ENCODE results near the gene CCDC184. TPM values are rescaled to one million over a fixed set of nuclear protein-coding genes. Genes with fewer than 3 reads are reported as not detected.

CCDC184 gene
- total RNA-seq, 2 experiments from 2014 or later = 0.25 to 0.34 TPM

DNA sequence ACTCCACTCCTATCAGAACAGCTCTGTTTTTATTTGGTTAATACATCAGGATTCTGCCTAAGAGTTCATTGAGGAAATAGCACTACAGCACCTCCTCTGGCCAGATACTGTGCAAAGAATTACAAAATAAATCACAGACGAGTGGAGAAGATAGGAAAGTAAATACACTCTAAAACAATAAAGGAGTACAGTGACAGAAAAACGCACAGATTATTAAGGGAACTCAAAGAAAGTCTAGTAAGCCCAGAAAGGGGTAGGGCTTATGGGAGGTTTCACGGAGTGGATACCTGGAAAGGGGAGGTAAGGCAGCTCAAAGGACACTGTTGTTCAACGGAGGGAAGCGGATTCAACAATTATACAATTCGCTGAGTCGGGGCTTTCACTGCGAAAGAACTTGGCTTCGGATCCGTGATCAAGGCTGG is 14.1 kb downstream of the CCDC184 start:
- CTCF ChIA-PET = interaction anchor here (0.6 to 5.5 kb wide), 22 partner anchors 8 to 529 kb away, joined by 3 to 45 read pairs (median 4); partner anchors contain the start of genes CCDC184 and TMEM106C
- POLR2A ChIA-PET = interaction anchor here (0.6 to 1.1 kb wide), 5 partner anchors 11 to 807 kb away, joined by 3 to 4 read pairs (median 3); no protein-coding TSS in a partner anchor
- intact Hi-C loops (cut with micrococcal nuclease) = no loop called here

DNA sequence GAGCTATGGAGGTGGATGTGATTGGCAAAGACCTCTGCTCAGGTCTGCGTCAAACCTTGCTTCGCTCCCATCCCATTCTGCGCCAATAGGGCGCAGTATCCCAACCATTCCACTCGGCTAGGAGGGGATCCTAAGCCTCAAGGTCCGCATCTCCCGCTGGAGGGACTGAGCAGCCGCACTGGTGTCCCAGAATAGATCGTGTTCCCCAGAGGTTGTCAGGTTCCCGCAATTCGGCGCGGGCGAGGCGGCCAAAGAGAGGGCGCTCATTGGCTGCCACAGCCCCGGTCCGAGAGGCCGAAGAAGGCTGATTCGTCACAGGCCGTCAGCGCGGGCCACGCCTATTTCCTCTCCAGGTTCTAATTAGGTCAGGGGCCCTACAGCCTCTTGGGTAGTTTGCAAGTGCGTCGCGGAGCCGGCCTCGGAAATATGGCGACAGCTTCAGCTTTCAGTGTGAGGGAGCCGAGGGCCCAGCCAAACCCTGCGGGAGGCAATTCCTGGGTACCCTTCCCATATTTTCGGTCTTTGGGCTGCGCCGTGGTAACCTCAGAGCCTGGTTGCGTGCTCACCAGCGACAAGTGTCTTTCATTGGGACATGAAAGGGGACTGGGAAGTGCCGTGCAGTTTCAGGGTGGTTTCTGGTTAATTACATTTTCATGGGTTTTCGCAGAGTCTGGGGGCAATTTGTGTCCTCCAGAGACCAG is 14.7 kb downstream of the CCDC184 start:
- Mint-ChIP-seq H3K4me3 (peak overlapping the region; percentile 84), H3K4me1 (ENCODE audit: low read depth) (peaks cover 19% of the 10 kb centered on the region), H3K9me3 (peaks cover 7% of the 10 kb centered on the region), H3K27ac (peak overlapping the region; percentile 98), H3K27me3 (peaks cover 3% of the 10 kb centered on the region), H3K36me3 (ENCODE audit: low read depth) (peaks cover 34% of the 10 kb centered on the region)
- ATAC-seq (peak; percentile 98), DNase-seq (peak; percentile 98)
- TF ChIP-seq, protein P1, sequence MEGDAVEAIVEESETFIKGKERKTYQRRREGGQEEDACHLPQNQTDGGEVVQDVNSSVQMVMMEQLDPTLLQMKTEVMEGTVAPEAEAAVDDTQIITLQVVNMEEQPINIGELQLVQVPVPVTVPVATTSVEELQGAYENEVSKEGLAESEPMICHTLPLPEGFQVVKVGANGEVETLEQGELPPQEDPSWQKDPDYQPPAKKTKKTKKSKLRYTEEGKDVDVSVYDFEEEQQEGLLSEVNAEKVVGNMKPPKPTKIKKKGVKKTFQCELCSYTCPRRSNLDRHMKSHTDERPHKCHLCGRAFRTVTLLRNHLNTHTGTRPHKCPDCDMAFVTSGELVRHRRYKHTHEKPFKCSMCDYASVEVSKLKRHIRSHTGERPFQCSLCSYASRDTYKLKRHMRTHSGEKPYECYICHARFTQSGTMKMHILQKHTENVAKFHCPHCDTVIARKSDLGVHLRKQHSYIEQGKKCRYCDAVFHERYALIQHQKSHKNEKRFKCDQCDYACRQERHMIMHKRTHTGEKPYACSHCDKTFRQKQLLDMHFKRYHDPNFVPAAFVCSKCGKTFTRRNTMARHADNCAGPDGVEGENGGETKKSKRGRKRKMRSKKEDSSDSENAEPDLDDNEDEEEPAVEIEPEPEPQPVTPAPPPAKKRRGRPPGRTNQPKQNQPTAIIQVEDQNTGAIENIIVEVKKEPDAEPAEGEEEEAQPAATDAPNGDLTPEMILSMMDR (IDR thresholded peaks at IDR 0.05) = no peak
- intact Hi-C loops (cut with micrococcal nuclease) = no loop called here
- POLR2A ChIA-PET = interaction anchor here (0.8 to 1.8 kb wide), 7 partner anchors 9 to 384 kb away, joined by 3 to 11 read pairs (median 3); partner anchors contain the start of genes ASB8 and SENP1
- CTCF ChIA-PET = interaction anchor here (0.6 to 5.5 kb wide), 23 partner anchors 9 to 656 kb away, joined by 3 to 45 read pairs (median 4); partner anchors contain the start of genes CCDC184 and TMEM106C

More for the DNA sequence above, 14.1 kb downstream of the CCDC184 start:
- DNase-seq (peak; percentile 44), ATAC-seq (peak; percentile 14)
- Mint-ChIP-seq H3K27me3 (peaks cover 3% of the 10 kb centered on the region), H3K27ac (peak overlapping the region; percentile 98), H3K9me3 (peaks cover 2% of the 10 kb centered on the region), H3K4me3 (peak overlapping the region; percentile 84), H3K36me3 (ENCODE audit: low read depth) (peaks cover 28% of the 10 kb centered on the region), H3K4me1 (ENCODE audit: low read depth) (peaks cover 19% of the 10 kb centered on the region)
- TF ChIP-seq, protein P1 (IDR thresholded peaks at IDR 0.05) = peak; percentile 60

DNA sequence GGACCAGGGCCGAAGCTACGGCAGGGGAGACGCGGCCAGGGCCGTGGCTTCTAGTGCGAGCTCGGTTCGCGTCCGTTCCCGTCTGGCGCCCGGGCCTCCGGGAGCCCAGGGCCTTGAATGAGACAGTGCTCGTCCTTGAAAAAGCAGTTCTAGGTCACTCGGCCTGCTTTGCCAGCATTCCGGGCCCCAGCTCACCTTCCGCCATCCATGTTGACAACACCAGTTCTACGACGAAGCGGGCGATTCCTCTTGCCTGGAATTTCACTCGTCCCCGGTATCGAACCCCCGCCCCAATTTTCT is 15.2 kb downstream of the CCDC184 start:
- H3K9me3 Mint-ChIP-seq = peaks cover 11% of the 10 kb centered on the region
- peak; percentile 36 for DNase-seq
- peaks cover 19% of the 10 kb centered on the region for H3K4me1 Mint-ChIP-seq (ENCODE audit: low read depth)
- intact Hi-C loops (cut with micrococcal nuclease) = no loop called here
- peak overlapping the region; percentile 84 for H3K4me3 Mint-ChIP-seq
- H3K27me3 Mint-ChIP-seq = peaks cover 2% of the 10 kb centered on the region
- TF ChIP-seq, protein P1 (IDR thresholded peaks at IDR 0.05) = no peak
- peak overlapping the region; percentile 98 for H3K27ac Mint-ChIP-seq
- H3K36me3 Mint-ChIP-seq (ENCODE audit: low read depth) = peaks cover 39% of the 10 kb centered on the region
- CTCF ChIA-PET = interaction anchor here (0.9 to 5.5 kb wide), 12 partner anchors 9 to 655 kb away, joined by 3 to 45 read pairs (median 6); partner anchors contain the start of genes ASB8 and CCDC184
- POLR2A ChIA-PET = interaction anchor here (0.6 to 1.8 kb wide), 8 partner anchors 9 to 518 kb away, joined by 3 to 11 read pairs (median 4); partner anchors contain the start of genes ASB8, CCNT1 and SENP1
- ATAC-seq = peak; percentile 17

DNA sequence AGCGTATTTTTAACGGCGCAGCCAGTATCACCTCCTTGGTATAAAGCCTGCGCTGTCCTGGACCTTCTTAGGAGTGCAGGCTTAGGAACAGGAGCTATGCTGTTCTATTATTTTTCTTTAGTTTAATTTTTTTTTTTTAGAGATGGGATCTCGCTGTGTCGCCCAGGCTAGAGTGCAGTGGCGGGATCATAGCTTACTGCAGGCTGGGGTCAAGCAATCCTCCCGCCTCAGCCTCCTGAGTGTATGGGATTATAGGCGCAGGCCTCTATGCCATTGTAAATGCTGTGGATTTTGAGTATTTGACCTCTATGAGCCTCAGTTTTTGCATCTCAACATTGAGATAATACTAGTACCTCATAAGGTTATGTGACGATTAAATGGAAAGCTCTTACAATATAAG is 15.5 kb downstream of the CCDC184 start:
- Mint-ChIP-seq H3K27me3 (no peaks in the 10 kb centered on the region), H3K4me3 (peak overlapping the region; percentile 84), H3K27ac (peak overlapping the region; percentile 98), H3K9me3 (peaks cover 11% of the 10 kb centered on the region), H3K4me1 (ENCODE audit: low read depth) (peaks cover 19% of the 10 kb centered on the region), H3K36me3 (ENCODE audit: low read depth) (peaks cover 42% of the 10 kb centered on the region)
- POLR2A ChIA-PET = interaction anchor here (0.6 to 1.8 kb wide), 10 partner anchors 8 to 518 kb away, joined by 3 to 11 read pairs (median 3); partner anchors contain the start of genes ASB8, CCNT1 and SENP1
- CTCF ChIA-PET = interaction anchor here (0.8 to 5.5 kb wide), 12 partner anchors 10 to 655 kb away, joined by 3 to 45 read pairs (median 6); partner anchors contain the start of genes ASB8 and CCDC184
- no peak for DNase-seq
- intact Hi-C loops (cut with micrococcal nuclease) = no loop called here
- TF ChIP-seq, protein P1 (IDR thresholded peaks at IDR 0.05) = no peak
- no peak for ATAC-seq

Measured in activated CD8-positive, alpha-beta T cell treated with anti-CD3 and anti-CD28 coated beads for 36 hours (primary cell).